HG03025 (cell line): ENCODE results near the gene NTSR1.

Experiments used
- ATAC-seq: cut with Tn5 transposase; IDR thresholded peaks from one replicate; pipeline ENCODE4 v1.9.1; 2021; ENCODE audit warnings: mild to moderate bottlenecking, moderate library complexity; ENCODE audit not compliant: unreplicated experiment, low FRiP score

Gene NTSR1

DNA sequence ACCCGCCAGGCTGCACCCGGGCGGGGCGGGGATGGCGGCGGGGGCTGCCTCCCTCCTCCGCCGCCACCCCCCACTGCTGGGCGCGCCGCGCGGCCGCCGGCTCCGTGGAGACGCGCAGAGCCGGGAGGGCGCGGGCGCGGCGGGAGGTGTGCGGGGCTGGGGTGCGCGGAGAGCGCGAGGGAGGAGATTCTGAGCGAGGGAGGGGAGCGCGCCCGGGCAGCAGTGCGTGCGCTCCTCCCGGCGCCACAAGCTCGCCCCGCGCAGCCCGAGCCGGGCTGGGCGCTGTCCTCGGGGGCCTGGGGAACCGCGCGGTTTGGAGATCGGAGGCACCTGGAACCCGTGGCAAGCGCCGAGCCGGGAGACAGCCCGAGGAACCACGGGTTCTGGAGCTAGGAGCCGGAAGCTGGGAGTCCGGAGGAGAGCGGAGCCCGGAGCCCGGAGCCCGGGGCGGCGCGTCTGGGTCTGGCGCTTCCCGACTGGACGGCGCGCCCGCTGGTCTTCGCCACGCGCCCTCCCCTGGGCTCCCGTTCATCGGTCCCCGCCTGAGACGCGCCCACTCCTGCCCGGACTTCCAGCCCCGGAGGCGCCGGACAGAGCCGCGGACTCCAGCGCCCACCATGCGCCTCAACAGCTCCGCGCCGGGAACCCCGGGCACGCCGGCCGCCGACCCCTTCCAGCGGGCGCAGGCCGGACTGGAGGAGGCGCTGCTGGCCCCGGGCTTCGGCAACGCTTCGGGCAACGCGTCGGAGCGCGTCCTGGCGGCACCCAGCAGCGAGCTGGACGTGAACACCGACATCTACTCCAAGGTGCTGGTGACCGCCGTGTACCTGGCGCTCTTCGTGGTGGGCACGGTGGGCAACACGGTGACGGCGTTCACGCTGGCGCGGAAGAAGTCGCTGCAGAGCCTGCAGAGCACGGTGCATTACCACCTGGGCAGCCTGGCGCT, at the start of gene NTSR1:
TSS of gene NTSR1 (plus strand) at position 246 of the 946 bp plus-strand sequence. CDS start at position 618, 372 bp downstream.
- ATAC-seq: no peak

GRCh38 chr20:62659488-62660239, 49.0 kb upstream of the NTSR1 start:
- no peak for ATAC-seq

- no peak for ATAC-seq
Observed at GRCh38 chr20:62660240-62660615, 48.4 kb upstream of the NTSR1 start.

DNA sequence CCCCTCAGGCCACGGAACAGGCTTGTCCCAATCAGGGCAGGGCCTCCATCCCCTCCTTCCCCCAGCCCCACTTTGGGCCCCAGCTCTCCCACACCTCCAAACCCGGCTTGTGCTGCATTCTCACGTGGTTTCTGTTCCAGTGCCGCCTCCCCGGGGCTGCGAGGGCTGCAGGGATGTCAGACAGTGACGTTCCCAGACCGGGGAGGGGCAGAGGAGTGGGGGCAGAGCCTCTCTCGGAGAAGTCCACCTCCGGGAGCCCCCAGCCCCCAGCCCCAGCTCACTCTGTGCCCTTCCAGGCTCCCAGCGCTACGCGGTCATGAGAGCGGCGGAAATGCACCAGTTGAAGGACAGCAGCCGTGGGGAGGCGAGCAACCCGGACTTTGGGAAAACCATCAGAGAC, 47.9 kb upstream of the NTSR1 start:
- no peak for ATAC-seq

- no peak for ATAC-seq
Observed at GRCh38 chr20:62661647-62662046, 47.0 kb upstream of the NTSR1 start.

- no peak for ATAC-seq
Observed at GRCh38 chr20:62662422-62662821, 46.2 kb upstream of the NTSR1 start.

DNA sequence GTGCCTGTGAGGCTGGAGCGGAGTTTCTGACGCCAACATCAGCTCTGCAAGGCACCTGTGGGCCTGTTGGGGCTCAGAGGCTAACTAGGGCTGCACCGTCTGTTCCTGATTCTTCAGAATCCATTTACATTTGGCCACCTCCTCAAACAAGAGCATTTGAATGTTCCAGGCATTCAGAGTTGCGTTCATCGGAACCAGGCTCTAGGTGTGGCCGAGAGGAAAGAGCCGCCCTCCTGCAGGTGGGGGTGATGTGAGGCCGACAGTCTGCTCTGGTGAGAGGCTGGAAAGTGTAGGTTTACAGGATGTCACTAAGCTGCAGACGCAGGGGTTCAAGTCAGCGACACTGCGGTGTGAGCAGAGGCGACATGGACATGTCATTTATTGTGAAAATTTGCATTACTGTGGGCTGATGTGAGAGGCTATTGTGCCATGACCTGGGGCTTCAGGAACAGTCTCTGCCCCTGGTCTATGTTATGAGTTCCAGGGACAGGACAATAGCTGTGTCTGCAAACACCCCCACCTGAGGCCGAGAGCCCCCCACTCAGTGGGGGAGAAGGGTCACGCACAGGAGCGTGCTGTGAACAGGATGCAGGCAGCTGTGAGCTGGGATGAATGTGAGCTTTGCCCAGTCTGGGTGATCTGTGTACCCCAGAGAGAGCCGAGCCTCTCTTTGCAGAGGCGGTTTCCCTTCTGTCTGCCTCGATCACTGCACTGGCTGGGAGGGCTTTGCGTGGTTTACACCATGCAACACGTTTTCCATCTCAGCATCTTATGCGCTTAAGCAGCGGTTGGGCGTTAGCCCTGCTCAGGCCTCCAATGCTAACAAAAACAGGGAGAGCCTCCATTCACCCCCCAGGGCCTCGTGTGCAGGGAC, 45.3 kb upstream of the NTSR1 start:
- no peak for ATAC-seq

DNA sequence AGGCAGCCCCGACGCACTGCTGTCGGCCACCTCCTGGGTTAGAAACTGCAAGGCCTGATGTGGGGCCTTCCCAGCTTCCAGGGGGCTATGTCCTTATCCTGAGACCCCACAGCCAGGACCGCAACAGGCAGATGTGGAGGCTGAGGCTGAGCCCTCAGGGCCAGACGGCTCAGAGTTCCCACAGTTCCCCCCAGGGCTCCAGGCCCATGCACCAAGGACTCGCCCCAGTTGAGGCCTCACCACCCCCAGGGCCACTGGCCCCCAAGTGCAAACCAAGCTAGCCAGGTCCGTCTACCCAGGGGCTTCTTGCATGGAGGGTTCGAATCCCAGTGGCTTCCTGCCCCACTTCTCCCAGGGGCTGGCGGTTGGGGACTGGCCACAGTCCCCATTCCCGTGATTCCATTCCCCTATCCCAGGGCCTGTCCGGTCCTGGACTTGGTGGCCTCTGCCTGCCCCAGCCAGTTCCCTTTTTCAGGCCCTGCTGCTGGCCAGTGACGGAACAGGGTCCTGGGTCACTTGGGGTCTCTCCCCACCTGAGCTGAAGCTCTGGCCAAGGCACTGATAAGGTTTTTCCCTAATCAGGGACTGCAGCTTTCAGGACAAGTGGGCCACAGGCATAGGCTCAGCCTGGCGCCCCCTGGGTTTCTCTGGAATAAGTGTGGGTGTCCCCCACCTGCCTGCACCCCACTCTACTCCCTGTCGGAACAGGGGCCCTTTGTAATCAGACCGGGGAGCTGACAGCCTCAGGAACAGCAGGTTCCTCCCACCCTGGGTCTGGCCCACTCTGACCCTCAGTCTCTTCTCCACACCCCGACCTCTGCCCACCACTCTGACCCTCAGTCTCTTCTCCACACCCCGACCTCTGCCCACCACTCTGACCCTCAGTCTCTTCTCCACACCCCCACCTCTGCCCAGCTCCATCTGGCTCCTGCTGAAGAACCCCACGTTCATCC, 44.3 kb upstream of the NTSR1 start:
- no peak for ATAC-seq

DNA sequence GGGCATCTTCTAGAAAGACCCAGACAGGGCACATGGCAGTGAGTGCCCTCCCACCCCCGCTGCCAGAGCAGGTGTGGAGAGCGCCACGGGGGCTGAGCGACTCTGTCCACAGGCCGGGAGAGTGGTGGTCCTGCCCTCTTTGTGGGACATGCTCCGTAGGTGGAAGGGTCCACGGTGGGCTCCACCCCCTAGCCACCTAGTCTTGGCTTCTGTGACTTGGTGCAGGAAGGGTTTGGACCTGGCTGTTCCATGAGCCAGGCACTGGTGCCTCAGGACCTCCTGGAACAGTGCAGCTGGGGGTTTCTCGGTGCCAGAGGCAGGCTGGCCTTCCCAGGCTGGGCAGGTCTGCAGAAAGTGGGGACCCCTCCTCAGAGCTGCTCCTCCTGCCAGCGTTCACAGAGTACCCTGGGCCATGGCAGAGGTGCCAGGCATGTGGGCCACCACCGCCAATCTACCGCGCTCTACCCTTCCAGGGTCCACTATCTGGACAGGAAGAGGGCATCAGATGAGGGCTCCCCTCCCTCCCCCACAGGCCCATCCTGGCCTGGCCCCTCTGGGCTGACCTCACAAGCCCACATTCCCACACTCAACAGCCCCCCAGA, 43.4 kb upstream of the NTSR1 start:
- no peak for ATAC-seq

GRCh38 chr20:62665826-62666735, 42.6 kb upstream of the NTSR1 start:
- ATAC-seq: no peak

DNA sequence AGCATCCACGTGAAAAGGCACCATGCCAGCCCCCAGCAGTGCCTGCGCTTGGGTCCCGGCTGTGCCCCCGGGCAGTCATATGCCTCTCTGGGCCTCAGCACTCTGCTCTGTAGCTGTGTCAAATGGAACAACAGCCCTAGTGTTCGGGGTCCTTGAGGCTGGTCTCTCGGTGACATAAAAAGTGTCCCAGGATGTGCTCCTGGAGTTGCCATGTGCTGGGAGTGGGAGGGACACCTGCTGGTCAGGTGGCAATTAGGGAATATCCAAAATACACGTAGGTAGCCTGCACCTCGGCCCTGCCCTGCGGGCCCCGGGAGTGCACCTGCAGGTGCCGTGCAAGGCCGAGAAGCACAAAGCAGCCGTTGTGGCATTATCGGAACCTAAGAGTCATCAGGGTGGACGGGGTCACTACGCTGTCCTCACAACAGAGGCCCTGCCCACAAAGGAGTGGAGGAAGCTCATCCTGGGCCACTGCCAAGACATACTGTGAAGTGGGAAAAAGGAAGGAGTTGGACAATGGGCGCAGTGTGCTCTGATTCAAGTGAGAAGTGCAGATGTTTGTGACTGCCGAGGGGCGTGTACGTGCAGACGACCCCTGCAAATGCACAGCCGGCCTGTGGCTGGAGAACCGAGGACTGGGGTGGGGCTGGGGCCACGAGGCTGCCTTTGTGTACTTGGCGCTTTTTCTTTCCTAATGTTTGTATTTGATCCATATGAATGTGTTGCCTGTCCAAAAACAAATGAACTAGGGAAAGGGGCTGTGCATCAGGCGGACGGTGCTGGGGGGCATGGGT, 41.7 kb upstream of the NTSR1 start:
- no peak for ATAC-seq

DNA sequence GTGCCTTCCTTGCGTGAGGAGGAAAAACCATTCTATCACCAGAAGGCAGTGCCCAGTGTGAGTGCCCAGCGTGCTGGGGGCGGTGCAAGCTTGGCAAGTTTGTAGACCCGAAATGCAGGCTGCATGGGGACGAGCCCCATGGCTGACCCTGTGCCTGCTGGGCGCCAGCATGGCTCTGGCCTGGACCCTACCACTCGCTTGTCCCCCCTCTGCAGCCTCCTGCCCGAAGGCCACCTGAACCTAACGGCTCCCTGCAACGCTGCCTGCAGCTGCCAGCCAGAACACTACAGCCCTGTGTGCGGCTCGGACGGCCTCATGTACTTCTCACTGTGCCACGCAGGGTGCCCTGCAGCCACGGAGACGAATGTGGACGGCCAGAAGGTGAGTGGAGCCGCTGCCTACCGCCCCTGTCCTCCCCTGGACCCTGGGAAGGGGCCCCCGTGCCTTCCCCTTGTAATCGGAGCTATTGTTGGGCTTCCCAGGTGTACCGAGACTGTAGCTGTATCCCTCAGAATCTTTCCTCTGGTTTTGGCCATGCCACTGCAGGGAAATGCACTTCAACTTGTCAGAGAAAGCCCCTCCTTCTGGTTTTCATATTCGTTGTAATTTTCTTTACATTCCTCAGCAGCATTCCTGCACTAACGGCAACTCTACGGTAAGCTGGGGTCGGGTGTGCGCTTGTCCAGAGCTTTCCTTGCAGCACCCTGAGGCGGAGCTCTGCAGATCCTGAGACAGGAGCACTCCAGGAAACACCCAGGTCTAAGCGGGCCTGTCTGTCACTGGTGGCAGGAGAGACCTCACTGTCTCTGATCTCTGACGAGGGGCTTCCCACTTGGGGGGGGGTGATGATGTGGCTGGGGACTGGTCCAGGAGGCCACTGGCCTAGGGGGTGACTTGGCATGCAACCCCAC, 40.9 kb upstream of the NTSR1 start:
- ATAC-seq: no peak

- ATAC-seq: no peak
Observed at GRCh38 chr20:62668441-62669027, 40.1 kb upstream of the NTSR1 start.

DNA sequence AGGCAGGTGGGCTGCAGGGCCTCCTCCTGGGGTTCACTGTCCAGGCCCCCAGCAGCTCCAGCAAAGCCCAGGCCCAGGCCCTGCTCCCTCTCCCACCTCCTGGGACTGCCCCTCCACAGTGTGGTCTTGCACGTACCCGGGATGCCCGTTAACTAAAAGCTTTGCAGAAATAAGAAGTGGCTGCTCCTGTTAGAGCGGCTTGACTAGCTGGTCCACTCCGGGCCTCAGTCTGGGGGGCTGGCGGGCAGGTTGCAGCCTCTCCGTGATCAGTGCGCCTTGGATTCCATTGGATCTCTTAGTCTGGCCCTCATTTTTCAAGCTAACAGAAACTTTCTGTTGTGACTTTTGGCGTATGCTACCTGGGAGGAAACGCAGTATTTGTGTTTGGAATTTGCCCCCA, 39.4 kb upstream of the NTSR1 start:
- ATAC-seq: no peak

DNA sequence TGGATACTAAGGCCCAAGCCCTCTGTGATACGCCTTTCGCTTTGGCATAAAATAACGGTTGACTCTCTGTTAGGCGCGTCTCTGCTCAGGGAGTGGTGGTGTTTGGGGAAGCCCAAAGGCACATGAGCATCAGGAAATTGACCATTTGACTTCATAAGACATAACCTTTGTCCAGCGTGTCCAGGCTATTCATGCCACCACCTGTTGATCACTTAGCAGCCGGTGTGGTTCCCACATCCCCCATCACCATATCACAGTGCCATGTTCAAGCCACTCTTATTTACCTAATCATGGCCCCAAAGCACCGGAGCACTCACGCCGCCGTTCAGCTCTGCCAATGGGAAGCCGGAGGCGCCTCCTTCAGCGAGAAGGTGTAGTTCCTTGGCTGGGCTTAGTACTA, 38.5 kb upstream of the NTSR1 start:
- no peak for ATAC-seq

- no peak for ATAC-seq
Observed at GRCh38 chr20:62670998-62671397, 37.6 kb upstream of the NTSR1 start.
